CMK (cell line): Measurements from ENCODE around the gene ATRIP.
"Not testable (repeated sequence)": the region's sequence is repeated elsewhere in the genome, so short reads cannot be mapped to it uniquely, and the experiment has no call there.

Experiments used
- DNase-seq: peaks from one replicate; pipeline ENCODE4 v3.0.0-alpha.2; 2010; ENCODE audit warnings: low read depth

The ATRIP gene

DNA sequence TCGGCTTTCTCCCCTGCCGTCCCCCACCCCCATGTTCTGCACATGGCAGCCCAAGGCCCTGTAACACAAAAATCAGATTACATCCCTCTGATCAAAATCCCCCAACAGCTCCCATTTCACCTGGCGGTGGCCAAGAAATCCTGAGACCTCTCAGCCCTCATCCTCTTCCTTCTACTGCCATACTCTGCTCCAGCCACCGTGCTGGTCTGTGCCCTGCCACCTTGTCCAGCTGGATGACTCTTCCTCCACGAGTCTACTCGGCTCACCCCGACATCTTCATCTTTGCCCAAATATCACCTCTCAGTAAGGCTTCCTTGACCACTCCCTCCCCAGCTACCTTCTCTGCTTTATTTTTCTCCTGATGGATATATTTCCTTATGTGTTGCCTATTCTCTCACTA lies 9.7 kb upstream of the ATRIP start:
- DNase-seq: no peak

DNA sequence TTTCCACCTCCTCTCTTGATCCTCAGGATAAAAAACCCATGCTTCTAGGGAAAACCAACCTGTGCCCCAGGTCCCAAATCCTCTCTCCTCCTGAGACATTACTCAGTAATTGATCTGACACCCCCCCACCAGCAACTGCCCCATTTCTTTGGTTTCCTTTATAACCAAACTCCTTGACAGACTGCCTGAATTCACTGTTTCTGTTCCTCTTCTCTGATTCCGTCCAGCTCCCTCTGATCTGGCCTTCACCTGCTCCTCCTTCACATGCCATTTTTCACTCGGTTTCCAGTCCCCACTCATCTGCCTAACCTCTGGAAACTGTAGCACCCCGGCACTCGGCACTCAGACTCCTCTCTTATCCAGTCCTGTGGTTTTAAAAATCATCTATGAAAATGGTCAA lies 8.7 kb upstream of the ATRIP start:
- no peak for DNase-seq

DNA sequence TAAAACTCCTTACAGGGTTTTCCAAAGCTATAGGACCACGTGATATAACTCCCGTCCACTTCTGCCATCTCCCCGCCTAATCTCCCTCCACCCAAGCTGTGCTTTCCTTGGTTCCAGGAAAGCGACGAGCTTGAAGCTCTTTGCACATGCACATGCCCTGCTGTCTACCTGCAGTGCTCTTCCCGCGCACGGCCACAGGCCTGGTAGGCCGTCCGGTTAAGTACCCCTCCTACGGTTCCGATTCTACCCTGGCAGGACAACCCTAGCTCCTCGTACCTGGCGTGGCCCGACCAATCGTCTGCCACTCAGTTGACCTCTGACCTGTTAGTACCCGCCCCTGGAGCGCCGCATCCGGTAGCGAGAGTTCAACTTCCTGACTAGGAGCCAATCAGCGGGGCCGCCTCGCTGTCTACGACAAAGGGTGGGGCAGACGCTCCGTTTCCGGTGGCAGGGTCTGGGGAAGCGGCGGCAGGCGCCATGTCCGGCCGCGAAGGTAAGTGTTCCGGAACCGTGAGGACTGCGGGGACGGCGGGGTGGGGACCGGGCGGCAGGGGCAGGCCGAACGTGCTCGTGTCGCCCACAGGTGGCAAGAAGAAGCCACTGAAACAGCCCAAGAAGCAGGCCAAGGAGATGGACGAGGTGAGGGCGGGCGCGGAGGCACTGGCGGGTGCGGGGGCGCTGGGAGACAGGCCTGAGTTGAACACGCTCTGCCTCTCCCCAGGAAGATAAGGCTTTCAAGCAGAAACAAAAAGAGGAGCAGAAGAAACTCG lies 6.5 kb upstream of the ATRIP start, which contains the start of the genes CCDC51 and TMA7:
TSS of gene CCDC51 (minus strand) at position 300 of the 770 bp plus-strand sequence. CDS start 4,991 bp downstream, outside the sequence.
TSS of gene TMA7 (plus strand) at position 438 of the 770 bp plus-strand sequence. CDS start at position 478, 40 bp downstream.
- DNase-seq: peak; percentile 97

DNA sequence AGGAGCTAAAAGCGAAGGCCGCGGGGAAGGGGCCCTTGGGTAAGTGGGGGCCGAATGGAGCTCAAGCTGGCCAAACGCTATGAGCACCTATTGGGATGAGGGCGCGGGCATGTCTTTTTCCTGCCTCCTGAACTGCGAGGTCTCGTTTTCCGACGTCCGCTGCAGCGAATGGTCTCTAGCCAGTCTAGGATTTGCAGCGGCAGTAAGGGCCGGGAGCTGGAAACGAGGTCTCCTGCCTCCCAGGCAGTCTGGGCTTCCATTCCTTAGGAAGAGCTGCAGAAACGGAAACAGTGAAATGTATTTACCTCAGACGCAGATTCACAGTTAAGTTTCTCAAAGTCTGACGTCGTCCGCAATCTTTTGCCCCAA lies 6.0 kb upstream of the ATRIP start:
- no peak for DNase-seq

DNA sequence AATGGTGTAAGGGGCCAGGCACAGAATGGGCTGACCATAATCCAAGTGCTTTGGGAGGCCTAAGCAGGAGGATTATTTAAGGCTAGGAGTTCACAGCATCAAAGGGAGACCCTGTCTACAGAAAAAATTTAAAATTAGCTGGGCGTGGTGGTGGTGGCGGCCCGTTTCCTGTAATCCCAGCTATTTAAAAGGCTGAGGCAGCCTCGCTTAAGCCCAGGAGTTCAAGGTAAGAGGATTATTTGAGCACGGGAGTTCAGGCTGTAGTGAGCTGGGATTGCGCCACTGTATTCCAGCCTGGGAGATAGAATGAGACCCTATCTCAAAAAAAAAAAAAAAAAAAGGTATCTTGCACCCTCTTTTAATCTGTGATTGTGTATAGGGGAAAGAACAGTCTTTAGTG lies 4.6 kb upstream of the ATRIP start:
- no peak for DNase-seq

DNA sequence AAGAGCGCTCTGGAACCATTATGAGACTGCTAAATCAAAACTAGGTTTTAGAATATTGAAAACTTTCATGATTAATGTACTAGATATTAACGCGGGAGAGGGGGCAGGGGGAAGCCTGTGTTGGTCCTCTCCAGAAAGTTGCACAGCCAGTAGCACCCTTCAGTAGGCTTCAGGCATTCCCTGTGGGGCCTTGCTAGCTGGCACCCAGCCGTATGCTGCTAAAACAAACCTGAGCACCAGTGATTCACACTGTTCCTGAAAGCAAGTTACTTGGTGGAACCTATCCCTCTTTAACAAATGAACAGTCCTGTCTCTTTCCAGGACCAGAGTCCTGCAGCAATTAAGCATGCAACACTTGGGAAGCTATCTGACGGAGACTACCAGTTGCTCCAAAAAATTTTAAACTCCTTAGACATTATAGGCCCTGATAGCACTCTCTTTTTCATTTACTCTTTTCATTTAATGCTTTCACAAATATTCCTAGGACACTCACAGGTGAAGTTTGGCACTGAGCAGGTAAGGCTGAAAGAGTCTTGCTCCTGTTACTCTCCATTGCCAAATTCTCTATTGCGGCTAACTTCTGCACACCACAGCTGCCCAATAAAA lies 1.2 kb upstream of the ATRIP start:
- no peak for DNase-seq

DNA sequence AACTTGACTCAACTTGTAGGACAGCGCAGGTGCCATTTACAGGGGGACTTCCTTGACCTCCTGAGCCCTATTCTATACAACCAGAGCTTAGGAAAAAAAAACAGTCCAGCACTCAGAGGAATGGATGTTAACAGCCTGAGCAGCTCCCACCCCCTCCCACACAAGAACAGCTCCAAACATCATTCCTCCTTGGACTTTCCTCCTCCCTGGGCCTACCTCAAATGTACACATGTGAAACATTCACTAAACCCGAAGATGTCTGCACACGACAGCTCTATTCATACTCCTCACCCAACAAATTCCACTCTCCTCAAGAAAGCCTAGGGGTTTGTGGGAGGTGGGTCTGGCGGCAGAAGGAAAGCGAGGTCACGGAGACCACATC lies 503 bp upstream of the ATRIP start:
- no peak for DNase-seq

DNA sequence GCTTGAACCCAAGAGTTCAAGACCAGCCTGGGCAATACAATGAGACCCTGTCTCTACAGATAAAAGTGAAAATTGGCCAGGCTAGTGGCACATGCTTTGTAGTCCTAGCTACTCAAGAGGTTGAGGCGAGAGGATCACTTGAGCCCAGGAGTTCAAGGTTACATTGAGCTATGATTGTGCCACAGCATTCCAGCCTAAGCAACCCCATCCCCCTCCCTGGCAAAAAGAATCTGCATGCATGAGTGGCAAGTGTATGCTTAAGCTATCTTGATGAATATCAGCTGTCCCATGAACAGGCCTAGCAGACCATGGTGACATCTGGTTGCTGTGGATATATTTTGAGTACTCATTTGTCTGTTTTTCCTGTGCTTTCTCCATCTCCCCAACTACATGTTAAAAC lies 4.7 kb downstream of the ATRIP start:
- DNase-seq: no peak

DNA sequence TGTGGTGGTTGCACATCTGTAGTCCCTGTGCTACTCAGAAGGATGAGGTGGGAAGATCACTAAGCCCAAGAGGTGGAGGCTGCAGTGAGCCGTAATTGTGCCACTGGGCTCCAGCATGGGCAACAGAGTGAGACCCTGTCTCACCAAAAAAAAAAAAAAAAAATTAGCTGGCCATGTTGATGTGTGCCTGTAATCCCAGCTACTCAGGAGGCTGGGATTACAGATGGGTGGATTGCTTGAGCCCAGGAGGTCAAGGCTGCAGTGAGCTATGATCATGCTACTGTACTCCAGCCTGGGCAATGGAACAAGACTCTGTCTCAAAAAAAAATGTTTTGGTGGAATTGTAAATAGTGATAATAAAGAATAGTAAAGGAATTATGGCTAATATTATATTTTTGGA lies 9.9 kb downstream of the ATRIP start:
- no peak for DNase-seq

DNA sequence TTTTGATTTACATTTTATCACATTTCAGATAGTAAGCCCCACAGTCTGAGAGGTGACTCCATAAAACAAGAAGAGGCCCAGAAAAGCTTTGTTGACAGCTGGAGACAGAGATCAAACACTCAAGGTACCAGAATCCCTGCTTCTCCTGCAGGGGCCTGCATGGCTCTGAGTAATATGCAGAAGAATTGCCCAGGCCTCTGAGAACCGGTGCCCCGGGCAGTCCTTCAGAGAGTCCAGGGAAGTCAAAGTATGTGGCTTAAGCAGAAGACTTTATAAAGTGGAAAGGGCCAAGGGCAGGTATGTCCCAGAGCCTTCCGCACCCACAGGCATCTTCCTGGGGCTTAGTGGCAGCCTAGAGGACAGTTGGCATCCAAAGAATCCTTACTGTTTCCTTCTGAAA lies 12.8 kb downstream of the ATRIP start:
- DNase-seq: no peak

DNA sequence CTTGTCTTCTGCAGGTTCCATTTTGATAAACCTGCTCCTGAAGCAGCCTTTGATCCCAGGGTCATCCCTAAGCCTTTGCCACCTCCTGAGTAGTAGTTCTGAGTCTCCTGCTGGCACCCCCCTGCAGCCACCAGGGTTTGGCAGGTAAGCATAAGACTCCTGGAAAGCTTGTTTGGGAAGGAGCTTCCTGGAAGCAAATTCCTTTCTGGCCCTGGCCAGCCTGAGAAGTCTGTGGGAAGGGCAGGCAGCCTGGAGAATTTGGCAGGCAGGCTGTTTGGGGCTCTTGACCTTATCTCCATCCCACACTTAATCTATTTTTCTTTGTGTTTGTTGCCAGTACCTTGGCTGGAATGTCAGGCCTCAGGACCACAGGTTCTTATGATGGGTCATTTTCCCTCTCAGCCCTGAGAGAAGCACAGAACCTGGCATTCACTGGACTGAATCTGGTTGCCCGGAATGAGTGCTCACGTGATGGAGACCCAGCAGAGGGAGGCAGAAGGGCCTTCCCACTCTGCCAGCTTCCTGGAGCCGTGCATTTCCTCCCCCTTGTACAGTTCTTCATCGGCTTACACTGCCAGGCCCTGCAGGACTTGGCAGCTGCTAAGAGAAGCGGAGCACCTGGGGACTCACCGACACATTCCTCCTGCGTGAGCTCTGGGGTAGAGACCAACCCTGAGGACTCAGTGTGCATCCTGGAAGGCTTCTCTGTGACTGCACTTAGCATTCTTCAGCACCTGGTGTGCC lies 13.4 kb downstream of the ATRIP start:
- DNase-seq: no peak

DNA sequence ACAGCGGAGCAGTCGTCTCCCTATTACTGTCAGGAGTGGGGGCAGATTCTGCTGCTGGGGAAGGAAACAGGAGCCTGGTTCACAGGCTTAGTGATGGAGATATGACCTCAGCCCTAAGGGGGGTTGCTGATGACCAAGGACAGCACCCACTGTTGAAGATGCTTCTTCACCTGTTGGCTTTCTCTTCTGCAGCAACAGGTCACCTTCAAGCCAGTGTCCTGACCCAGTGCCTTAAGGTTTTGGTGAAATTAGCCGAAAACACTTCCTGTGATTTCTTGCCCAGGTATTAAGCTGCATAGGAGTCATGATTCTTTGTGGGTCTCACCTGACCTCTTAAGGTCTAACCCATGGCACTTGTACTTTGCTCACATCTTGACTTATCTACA lies 14.0 kb downstream of the ATRIP start:
- DNase-seq: no peak

DNA sequence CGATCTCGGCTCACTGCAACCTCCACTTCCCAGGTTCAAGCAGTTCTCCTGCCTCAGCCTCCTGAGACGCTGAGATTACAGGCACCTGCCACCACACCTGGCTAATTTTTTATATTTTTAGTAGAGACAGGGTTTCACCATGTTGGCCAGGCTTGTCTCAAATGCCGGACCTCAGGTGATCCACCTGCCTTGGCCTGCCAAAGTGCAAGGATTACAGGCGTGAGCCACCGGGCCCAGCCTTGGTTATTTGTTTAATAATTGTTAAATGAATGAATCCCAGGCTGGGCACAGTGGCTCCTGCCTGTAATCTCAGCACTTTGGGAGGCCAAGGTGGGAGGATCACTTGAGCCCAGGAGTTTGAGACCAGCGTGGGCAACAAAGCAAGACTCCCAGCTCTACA lies 15.2 kb downstream of the ATRIP start:
- not testable (repeated sequence) for DNase-seq

DNA sequence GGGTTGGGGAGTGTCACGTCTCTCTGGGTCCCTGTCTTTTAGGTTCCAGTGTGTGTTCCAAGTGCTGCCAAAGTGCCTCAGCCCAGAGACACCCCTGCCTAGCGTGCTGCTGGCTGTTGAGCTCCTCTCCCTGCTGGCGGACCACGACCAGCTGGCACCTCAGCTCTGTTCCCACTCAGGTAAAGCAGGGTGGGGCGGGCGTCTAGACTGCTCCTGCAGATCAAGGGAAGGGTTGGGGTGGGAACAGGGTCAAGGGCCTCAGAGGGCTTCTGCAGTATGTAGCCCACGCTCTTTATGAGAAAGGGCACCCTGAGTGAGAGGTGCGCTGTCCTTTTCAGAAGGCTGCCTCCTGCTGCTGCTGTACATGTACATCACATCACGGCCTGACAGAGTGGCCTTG lies 17.2 kb downstream of the ATRIP start:
- DNase-seq: no peak

DNA sequence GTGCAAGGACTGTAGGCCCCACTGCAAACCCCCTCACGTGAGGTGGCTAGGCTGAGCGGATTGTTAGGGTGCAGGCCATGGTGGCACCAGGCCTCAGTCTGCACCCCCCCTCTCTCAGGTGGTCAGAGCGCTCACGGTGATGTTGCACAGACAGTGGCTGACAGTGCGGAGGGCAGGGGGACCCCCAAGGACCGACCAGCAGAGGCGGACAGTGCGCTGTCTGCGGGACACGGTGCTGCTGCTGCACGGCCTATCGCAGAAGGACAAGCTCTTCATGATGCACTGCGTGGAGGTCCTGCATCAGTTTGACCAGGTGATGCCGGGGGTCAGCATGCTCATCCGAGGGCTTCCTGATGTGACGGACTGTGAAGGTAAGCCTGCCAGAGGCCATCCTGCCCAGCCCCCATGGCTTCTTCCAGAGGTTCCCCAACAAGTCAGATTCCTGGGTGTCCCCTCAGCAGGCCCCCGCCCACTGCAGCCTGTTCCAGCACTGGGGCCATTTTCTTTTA lies 18.2 kb downstream of the ATRIP start:
- DNase-seq: no peak

DNA sequence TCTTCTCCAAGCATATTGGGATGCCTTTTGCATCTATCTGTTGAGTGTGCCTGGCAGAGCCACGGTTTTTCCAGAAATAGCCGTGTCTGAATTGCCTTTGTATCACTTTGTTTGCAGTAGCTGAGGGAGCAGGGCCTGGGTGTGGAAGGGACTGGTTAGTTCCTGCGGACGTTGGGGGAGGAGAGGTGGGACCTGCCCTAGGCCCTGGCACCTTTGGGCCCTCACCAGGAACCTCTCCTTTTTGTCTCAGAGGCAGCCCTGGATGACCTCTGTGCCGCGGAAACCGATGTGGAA lies 18.6 kb downstream of the ATRIP start:
- no peak for DNase-seq

DNA sequence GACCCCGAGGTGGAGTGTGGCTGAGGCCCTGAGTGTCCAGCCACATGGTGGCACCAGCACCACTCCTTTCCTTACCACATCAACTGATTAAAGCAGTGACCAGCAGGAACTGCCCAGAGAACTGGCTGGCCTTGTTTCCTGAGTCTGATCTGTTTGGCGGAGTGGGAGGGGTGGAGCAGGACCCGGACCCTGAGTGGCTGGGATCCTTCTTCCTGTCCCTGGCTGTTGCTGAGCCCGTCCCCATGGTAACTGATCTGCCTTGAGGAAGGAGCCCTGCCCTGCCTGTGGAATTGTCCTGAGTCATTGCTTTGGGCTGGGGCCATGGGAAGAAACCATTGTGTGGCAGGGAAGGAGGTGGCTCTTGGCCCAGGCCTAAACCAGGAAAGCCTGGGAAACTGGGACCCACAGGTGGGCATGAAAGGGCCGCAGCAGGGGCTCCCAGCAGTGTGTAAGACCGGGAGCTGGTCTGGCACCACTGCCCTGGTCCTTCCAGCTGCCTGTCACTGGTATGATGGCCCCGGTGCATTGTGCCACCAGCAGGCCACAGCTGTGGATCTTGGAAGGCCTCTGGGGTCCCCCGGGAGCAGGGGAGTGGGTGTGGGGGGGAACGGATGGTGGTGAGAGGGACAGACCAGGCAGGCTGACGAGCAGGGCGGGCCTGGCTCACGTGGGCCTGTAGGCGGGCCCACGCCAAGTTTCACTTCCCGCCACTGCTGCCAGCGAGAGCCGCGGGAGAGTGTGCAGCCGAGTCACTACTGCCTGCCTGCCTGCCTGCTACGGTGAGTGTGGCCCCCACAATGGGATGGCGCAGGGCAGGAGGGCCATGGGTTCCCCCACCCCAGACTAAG lies 19.2 kb downstream of the ATRIP start:
- peak; percentile 96 for DNase-seq

DNA sequence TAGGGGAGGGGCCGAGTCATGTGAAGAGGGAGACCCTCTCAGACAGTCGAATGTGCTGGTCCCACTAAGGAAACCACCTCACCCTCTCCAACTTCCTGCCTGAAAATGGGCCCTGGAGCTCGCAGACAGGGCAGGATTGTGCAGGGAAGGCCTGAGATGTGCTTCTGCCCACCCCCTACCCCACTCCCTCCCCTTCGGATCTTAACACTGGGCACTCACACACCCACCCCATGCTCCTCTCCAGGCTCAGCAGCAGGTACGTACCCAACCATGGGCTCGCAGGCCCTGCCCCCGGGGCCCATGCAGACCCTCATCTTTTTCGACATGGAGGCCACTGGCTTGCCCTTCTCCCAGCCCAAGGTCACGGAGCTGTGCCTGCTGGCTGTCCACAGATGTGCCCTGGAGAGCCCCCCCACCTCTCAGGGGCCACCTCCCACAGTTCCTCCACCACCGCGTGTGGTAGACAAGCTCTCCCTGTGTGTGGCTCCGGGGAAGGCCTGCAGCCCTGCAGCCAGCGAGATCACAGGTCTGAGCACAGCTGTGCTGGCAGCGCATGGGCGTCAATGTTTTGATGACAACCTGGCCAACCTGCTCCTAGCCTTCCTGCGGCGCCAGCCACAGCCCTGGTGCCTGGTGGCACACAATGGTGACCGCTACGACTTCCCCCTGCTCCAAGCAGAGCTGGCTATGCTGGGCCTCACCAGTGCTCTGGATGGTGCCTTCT lies 20.0 kb downstream of the ATRIP start:
- no peak for DNase-seq

DNA sequence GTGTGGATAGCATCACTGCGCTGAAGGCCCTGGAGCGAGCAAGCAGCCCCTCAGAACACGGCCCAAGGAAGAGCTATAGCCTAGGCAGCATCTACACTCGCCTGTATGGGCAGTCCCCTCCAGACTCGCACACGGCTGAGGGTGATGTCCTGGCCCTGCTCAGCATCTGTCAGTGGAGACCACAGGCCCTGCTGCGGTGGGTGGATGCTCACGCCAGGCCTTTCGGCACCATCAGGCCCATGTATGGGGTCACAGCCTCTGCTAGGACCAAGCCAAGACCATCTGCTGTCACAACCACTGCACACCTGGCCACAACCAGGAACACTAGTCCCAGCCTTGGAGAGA lies 20.5 kb downstream of the ATRIP start:
- DNase-seq: no peak

DNA sequence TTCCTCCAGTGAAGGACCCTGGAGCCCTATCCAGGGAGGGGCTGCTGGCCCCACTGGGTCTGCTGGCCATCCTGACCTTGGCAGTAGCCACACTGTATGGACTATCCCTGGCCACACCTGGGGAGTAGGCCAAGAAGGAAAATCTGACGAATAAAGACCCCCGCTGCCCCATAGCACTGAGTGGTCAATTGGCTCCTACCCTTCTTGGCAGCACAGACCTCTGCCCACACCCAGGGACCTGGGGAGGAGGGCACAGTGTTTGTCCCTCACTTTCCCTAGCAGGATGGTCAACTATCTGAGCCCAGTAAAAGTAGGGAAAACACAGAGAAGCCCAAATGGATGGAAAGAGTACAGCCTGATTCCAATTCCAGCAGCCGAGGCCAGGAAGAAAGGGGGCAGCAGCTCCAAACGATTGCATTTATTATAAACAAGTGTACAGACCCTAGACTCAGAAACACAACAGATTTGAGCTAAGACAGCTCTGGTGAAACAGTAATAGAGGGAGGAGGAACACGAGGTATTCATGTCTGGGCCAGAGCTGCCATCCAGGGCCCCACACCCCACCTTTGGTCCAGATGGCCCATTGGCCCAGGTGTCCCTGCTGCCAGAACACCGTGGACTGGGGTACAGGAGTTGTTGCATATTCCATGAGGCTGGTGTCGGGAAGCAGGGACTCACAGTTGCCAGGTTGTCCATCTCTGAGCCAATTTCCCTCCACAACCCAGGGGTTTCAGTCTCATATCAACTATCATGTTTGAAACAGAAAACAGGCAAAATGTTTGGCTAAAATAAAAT lies 21.1 kb downstream of the ATRIP start:
- DNase-seq: no peak

DNA sequence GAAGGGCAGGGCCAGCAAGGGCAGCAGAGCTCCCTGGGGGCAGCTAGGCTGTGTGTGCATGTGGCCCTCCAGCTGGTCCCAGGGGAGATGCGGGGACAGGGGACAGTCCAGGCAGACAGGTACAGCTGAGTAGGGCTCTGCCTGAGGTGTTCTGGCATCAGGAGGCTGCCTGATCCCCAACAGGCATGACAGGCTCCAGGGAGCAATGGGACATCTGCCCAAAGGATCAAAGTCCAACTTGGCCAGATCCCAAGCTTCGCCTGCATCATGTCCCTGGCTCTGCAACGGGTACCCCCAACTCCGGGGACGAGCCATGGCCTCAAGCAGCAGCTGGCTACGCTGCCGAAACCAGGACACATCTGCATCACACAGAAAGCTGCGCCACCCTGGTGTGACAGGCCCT lies 21.8 kb downstream of the ATRIP start:
- no peak for DNase-seq
